Retinal pigment epithelial cell (primary cell): ENCODE measurements around the gene KRT35.

ENCODE experiments used
- DNase-seq: peaks from one replicate; pipeline ENCODE4 v3.0.0-alpha.2; 2010; ENCODE audit warnings: low read depth
- H3K4me3 ChIP-seq: 2 replicates; pipeline ENCODE4 v1.5.1; 2011; ENCODE audit warnings: mild to moderate bottlenecking, low read length, control low read depth, moderate library complexity
- TF ChIP-seq, protein P1 (sequence below): conservative IDR thresholded peaks from 2 replicates; pipeline ENCODE4 v1.5.1; 2011; ENCODE audit warnings: low read depth, low read length, control low read depth, inconsistent platforms

The KRT35 gene

DNA sequence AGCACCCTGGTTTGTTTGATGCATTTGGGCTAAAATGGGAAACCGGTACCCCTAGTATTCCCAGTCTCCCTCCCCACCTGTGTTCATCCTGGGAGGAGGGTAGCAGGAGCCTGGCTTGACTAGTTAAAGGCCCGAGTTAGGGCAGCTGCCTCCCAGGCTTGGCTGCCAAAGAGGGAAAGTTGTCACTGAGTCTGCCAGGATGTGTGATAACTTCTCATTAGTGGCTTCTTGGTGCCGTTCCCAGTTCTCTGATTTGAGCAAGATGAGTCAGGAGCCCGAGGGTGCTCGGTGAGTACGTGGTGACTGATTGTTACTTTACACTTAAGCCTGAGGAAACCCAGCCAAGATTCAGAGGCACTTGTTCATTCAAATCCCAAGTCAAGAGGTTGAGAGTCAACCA is 16.3 kb downstream of the KRT35 start:
- DNase-seq: peak; percentile 97
- TF ChIP-seq, protein P1, sequence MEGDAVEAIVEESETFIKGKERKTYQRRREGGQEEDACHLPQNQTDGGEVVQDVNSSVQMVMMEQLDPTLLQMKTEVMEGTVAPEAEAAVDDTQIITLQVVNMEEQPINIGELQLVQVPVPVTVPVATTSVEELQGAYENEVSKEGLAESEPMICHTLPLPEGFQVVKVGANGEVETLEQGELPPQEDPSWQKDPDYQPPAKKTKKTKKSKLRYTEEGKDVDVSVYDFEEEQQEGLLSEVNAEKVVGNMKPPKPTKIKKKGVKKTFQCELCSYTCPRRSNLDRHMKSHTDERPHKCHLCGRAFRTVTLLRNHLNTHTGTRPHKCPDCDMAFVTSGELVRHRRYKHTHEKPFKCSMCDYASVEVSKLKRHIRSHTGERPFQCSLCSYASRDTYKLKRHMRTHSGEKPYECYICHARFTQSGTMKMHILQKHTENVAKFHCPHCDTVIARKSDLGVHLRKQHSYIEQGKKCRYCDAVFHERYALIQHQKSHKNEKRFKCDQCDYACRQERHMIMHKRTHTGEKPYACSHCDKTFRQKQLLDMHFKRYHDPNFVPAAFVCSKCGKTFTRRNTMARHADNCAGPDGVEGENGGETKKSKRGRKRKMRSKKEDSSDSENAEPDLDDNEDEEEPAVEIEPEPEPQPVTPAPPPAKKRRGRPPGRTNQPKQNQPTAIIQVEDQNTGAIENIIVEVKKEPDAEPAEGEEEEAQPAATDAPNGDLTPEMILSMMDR: no peak

DNA sequence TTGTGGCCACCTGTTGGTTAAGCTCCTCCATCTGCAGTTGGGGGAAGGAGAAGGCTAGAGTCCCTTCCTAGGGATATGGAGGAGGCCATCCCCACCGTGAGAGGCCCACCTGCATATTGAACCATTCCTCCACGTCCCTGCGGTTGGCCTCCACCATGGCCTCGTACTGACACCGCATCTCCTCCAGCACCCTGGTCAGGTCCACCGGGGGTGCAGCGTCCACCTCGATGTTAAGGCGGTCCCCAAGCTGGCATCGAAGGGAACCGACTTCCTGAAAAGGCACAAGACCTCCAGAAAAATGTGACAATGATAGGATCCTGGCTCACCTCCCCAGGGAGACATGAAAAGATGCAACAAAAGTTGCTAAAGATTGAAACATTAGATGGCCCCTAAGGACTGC is 16.8 kb downstream of the KRT35 start:
- no peak overlapping the region for H3K4me3 ChIP-seq
- TF ChIP-seq, protein P1: no peak
- DNase-seq: no peak

More for the DNA sequence above, 16.3 kb downstream of the KRT35 start:
- no peak overlapping the region for H3K4me3 ChIP-seq

DNA sequence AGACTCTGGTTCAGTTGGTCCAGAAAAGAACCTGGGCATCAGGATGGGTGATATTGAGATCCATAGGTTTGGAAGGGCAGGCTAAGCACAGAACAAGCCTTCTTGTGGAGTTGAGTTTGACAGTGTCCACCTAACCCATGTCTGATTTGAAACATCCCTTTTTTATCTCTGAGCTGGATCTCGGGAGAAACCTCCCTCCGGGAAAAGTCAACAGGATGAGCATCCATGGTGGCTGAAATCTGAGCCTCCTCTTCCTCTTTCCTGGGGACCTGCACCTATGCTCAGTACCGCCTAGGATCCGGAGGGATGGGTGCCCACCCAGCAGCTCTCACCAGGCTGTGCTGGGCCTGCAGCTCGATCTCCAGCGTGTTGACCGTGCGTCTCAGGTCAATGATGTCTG is 17.2 kb downstream of the KRT35 start:
- DNase-seq: no peak
- TF ChIP-seq, protein P1: no peak
- H3K4me3 ChIP-seq: no peak overlapping the region

DNA sequence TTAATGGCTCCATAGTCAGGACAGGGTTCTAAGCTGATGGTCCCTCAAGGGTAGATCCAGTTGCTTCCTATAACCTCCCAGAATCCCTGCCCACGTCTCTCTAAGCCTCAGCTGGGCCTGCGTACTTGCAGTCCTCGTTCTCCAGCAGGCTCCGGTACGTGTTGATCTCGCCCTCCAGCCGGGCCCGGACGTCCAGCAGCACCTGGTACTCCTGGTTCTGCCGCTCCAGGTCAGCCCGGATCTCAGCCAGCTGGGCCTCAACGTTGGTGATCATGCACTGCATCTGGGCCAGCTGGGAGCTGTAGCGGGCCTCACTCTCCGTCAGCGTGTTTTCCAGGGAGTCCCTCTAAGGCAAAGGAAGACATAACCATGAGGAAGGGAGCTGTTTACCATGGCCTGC is 18.2 kb downstream of the KRT35 start:
- no peak for DNase-seq

DNA sequence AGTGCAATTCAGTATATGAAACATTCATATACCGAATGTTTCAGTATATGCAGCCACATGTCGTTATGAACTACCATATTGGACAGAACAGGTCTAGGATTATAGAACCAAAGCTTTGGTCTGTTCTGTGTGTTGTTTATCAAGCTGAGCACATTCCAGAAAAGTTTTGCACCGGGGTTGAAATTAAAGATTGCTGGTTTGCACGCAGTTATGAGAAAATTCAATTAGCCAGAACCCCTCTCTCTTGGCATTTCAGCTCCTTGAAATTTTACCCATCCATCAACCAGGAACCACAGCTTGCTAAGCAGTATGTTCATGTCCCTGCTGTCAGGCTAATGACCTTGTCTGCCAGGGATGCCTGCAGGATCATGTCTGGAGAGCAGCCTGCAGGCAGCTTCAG is 23.3 kb downstream of the KRT35 start:
- TF ChIP-seq, protein P1: no peak
- no peak for DNase-seq
- H3K4me3 ChIP-seq: no peak overlapping the region

More for the DNA sequence above, 18.2 kb downstream of the KRT35 start:
- TF ChIP-seq, protein P1: no peak
- H3K4me3 ChIP-seq: no peak overlapping the region

DNA sequence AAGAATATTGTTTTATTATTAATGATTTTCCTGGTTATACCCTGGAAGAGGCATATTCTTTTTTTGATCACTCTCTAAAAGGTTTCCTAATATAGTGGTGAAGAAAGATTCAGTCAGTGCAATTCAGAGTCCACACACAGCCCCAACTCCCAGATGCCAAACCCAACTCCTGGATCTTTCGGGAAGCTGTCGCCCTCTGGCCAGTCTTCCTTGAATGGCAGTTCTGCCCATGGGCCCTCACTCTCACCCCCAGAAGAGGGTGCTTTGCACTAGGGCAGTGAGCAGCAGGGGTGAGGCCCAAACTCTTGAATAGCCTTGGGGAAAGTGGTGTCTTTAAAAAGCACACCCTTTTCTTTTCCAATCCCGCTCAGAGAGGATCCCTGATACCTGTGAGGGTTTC is 24.7 kb downstream of the KRT35 start:
- no peak for DNase-seq
- no peak overlapping the region for H3K4me3 ChIP-seq
- TF ChIP-seq, protein P1: peak; percentile 6

DNA sequence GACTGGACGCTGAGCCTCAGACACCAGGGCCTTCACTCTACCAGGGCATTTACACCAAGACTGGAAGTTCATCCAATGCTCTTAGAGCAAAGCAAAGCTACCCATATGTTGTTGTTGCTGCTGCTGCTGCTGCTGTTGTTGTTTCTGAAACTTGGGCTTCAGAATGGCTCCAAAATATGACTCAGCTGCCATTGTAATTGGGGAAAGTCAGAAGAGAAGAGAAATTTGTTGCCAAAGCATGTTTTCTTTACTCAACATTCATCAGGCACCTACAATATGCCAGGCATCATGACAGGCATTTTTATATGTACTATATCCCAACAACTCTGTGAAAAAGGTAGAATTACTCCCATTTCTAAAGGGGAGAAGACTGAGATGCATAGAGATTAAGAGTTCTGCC is 25.7 kb downstream of the KRT35 start:
- DNase-seq: no peak
- TF ChIP-seq, protein P1: no peak
- H3K4me3 ChIP-seq: no peak overlapping the region
